HG03378 (cell line): ENCODE results near the gene ERAL1.
"Not testable (repeated sequence)": the region's sequence is repeated elsewhere in the genome, so short reads cannot be mapped to it uniquely, and the experiment has no call there.

ENCODE experiments used
- ATAC-seq: cut with Tn5 transposase; IDR thresholded peaks from one replicate; pipeline ENCODE4 v1.9.1; 2021; ENCODE audit warnings: mild to moderate bottlenecking, moderate library complexity; ENCODE audit not compliant: unreplicated experiment

The ERAL1 gene

DNA sequence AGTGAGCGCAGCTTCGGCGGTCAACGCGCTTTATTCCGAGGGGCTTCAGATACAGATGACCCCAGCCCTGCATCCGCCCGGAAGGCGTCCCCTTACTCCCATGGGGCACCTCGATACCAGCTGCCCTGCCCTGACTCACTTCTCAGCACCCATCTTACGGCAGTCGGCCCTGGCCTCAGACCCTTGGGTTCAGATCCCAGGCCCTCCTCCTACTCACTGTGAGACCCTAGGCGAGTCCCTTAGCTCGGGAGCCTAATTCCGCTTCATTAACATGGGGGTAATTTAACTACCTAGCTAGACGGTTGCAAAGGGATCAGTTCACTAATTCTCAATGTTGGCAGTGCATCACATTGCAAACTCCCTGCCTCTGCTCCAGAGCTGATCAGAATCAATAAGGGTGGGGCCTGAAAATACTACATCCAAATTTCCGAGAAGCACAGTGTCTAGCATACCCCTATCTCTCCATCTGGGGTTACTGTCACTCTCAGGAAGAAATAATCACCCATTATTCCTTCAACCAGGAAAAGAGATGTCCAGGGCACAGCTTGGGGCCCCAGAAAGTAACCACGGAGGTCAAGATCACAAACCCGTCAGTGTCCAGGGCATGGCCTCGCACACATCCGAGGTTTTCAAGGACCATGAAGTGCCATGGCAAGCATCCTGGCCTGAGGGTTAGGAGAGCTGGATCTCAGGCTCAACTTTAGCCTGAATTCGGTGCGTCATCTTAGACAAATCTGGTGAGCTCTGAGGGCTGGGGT is 43.1 kb downstream of the ERAL1 start:
- no peak for ATAC-seq

DNA sequence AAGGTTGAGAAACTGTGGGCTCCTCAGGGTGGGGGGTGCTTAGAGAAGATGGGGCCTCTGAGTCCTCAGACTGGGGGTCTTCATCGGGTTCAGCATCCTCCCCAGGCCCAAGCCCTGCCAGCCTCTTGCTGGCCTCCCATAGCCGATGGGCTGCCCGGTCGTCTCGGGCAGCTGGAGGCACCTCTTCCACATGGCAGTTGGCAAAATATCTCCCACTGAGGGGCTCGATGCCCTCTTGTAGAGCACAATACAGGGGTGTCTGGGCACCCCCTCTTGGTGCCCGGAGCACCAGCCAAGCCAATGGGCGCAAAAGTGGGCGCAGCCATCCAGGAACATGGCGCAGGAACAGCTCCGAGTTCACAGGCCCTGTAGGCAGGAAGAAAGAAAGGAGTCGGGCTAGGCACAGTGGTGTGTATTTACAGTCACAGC is 43.7 kb downstream of the ERAL1 start:
- no peak for ATAC-seq

DNA sequence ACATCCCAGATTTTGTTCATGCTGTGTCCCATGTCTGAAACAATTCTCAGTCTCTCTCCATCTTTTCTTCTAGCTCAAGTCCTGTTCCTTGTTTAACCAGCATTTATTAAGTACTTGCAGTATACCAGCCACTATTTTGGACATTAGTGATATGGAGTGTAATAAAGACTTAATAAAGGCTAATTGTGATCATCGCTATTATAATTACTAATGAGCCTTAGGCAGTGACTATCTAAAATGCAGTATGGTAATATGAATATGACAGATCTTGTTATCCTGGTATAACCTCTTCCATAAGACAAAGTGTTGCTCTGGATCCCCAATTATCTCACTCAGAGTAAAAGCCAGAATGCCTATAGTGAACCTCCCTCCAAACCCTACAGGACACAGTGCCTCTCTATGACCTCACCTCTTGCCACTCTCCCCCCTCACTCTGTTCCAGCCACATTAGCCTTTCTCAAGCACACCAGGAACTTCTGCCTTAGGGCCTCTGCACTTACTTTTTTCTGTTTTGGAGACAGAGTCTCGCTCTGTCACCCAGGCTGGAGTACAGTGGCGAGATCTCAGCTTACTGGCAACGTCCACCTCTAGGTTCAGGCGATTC is 44.5 kb downstream of the ERAL1 start:
- ATAC-seq = no peak

DNA sequence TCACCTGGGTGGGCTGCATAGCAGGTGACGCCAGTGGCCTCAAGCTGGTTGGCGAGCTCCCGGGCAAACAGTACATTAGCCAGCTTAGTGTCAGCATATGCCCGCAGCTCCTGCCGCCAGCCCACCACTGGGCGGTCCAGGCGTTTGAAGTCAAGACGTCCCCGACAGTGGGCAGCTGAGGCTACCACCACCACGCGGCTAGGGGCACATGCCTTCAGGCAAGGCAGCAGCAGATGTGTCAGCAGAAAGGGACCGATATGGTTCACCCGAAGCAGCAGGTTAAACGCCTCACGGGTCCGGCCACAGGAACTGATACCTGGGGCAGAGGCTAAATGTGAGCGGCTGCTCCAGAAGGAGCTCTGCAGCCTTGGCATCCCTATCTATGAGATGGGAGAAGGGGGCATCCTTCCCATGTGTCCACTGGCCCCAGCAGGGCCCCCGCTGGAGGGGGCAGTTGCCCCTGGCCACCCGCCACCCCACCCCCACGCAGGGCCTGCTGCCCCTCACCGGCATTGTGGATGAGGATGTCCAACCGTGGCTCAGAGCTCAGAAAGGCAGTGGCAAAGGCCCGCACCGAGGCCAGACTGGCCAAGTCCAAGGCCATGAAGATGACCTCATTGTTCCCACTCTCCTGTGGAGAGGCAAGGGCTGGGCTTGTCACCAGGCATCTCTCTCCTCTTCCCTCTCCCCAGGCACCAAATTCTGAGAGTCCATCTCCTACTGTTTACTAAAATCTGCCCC is 46.3 kb downstream of the ERAL1 start:
- ATAC-seq = no peak

DNA sequence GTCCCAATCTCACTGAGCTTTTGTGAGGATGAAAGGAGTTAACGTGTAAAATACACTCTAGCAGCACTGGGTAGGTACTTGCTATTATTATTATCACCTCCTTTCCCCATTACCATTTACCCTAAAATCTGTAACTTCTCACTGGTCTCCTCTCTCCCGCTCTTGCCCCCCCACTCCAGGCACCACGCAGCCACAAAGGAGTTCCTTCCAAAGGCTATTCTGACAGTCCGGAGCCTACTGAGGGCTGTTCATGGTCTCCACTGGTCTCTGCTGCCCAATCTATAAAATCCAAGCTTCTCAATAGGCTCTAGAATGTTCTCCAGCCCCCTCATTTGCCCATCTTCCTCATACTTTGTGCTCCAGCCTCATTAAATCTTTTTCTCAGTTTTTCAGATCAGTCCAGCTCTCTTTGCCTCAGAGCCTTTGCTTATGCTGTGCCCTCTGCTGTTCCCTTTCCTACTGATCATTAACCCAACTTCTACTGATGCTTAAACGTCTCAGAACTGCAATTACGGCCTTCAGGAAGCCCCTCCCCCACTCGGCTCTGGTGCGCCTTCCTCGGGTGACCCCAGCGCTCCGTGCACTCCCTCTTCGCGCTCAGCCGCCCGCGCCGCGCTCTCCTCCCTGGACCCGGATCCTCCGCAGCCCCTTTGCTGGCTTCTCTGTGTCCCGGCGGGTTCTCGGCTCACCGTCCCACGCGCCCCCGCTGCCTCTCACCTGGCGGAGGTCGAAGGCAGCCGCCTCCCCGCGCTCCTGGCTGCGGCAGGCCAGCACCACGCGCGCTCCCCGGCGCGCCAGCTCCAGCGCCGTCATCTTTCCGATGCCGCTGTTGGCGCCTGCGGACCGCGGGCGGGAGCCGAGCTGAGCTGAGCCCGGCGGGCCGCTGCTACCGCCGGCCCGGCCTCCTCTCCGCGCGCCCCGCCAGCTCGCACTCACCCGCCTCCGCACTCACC is 47.3 kb downstream of the ERAL1 start:
- ATAC-seq = peak; percentile 21

DNA sequence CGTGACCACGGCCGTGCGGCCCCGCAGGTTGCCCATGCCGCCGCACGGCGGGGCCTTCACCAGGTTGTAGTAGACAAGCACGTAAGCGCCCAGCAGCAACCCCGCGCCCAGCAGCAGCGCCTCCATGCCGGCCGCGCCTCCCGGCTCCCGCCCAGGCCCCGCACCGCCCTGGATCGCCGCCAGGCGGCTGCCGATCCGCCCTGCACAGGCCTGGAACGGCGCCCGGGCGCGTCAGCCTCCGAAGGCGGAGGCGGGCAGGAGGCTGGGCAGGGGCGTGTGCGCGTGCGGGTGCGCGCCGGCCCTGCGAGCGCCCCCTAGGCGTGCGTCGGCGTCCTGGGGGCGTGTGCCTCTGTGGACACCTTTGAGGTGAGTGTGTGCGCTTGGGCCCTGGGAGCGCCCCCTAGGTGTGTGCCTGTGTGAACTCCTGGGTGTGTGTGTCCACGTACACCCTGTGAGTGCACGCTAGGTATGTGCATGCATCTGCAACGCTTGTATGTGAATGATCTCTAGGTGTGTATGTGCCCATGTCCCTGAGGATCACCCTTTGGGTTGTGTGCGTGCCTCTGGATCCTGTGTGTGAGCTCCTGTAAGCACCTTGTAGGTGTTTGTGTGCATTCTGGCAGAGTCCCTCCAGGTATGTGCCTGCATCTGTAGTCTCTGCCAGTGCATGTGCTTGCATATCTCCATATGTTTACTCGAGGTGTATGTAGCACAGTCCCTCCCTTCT is 48.2 kb downstream of the ERAL1 start, which contains the start of gene DHRS13:
Gene DHRS13 (minus strand): TSS at position 261 of the 727 bp plus-strand sequence. CDS start 135 bp downstream, at position 126.
- ATAC-seq = peak; percentile 69

DNA sequence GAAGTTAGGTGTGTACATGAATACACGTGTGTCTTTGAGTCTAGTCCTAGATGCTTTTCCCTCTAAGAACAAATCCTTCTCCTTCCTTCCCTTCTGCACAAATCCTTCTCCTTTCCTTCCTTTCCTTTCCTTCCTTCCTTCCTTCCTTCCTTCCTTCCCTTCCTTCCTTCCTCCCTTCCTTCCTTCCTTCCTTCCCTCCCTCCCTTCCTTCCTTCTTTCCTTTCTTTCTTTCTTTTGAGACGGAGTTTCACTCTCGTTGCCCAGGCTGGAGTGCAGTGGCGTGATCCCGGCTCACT is 48.7 kb downstream of the ERAL1 start:
- ATAC-seq = not testable (repeated sequence)

DNA sequence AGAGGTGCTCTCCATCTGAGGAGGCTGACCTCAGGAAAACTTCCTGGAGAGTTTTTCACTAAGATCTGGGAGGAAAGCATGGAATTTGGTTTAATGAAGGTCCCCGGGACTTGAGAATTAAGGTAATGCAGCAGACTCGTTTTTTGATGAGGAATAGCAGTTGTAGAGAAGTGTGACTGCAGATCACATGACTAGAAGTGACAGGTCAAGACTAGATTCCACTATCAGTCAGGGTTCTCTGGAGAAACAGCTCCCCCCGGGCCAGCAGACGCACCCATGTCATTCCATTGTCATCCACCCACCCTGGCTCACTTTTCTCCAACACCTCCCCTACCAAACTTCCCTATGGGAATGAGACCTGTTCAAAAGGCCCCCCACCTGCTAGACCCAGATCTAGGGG is 50.0 kb downstream of the ERAL1 start:
- no peak for ATAC-seq

DNA sequence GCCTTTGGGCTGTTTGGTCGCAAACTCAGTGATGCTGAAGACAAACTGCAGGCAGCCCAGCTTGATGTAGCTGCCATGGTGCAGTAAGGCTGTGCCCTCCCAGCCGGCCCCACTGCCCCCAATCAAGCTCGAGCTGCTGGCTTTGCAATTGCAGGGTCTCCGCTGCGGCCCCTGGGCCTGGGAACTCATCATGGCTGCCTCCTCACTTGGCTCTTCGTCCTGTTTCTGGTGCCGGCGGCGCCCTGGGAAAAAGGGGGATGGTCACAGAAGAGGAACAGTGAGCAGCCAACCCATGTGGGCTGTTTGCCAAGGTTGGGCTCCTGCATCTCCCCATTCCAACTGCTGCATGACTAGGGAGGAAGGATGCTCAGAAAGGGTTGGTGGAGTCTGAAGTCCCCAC is 51.5 kb downstream of the ERAL1 start:
- no peak for ATAC-seq

DNA sequence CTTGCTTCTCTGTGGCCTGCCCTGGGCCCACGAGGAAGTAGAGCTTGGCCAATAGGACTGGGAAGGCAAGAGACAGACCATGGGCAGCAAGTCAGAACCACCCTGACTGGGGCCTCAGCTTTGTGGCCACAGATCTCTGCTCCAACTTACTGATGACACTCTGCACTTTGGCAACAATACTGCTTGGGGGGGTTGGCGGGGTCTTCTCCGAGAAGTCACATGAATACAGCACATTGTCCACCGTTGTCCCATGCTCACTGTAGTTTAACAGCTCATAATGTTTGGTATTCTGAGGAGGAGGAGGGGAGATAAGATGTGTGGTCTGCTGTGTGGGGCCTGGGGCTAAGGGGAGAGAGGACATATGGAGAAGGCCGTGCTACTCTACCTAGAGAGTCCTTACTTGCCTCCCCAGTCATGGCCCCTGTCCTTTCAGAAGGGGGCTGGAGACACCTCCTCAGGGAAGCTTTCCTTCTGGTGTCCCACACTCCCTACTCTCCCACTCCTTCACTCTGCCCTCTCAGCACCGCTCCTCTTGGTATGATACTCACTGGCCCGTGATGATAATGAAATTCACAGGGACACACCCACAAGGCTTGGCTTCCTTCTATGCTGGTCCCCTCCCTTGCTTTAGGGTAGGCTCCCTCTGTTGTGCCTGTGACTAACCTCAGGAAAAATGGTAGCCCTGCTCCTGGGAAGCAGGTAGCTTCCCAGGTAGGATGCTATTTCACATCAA is 52.1 kb downstream of the ERAL1 start:
- no peak for ATAC-seq

DNA sequence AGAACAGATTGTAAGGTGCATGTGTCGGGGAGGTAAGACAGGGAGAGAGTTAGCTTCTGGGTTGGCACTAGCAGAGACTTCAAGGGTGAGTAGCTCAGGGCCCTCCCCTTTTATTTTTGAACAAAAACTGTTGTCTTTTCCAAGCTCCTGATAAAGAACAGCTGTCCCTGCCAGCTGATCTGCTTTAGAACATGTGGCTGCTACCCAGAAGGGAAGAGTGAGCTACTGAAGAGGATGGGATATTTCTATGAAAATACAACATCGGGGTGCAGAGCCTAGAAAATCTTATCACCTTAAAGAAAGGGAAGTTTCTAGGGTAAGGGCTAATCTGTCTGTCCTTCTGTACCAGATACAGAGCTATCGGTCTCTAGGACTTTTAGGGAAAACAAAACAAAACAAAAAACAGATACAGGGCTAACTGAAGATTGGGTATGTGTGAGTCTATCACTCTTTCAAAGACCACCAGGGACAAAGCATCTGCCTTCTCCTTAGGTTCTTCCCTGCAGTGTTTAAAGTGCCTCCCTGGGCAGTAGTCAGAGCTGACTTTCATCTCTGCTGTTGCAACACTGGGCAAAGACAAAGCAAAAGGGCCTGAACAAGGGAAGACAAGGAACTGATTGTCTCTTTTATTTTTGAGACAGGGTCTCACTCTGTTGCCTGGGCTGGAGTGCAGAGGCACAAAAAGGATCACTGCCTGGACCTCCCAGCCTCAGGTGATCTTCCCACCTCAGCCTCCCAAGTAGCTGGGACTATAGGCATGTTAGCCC is 53.1 kb downstream of the ERAL1 start:
- no peak for ATAC-seq

DNA sequence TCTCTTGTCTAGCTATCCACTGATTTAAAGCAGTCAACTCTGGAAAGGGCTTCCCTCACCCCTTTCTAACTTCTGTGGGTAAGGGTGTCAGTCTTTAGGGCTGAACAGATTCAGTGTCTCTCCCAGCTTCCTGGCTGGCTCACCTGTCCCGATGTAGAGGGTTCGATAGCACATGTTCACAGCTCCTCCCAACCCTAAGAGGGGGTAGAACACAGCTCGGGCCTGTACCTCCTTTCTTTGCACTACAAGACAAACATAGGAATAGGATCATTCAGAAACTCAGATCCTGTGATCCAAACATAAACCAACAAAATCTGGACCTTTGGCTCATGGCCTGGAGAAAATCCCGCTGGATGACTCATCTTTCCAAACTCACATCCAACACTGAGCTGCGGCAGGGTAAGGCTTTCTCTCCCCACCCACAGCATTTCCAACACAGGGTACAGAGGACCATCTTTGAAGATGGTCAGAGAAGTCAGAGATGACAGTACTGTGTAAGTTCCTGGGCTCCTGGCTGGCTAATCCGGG is 53.9 kb downstream of the ERAL1 start:
- ATAC-seq = no peak

DNA sequence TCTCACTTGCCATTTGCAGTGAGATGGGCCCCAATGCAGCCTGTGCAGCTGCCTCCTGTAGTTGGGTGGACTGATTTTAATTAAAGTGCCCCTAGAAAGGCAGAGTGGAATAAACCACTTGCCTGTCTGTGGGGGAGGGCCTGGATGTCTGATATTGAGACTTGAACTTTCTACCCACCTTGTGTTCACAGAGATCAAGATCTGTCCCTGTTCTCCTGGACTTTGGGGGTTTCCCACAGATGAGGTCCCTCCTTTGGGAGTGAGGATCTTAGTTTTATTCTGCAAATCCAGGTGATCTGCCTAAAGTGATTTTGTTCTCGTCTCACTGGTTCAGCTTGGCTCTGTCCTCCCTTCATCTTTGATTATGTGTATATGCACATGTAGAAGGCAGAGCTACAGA is 55.7 kb downstream of the ERAL1 start:
- ATAC-seq = no peak
